Adrenal gland (tissue), 5 donors: ENCODE measurements around the gene ERBB4.

ENCODE experiments used
- POLR2A ChIP-seq, 2 donors: fragments of 450-650 bp; IDR thresholded peaks; one replicate each; pipeline ENCODE4 v1.6.1; 2017; ENCODE audit warnings: antibody characterized with exemption in 2 of 2, mild to moderate bottlenecking in 2 of 2, moderate library complexity in 1 of 2
- TF ChIP-seq, protein P1 (sequence below), 6 experiments: fragments of 450-650 bp in 4 of 6; fragments of 200-600 bp in 2 of 6; sonication (generic) in 1 of 6; IDR thresholded peaks; 1 replicate in 5 of 6; 2 replicates in 1 of 6; pipeline versions ENCODE4 v1.5.1 to v1.8.0; 2016 to 2021; ENCODE audit warnings: antibody characterized with exemption in 6 of 6, mild to moderate bottlenecking in 2 of 6, moderate library complexity in 1 of 6
- donor health status: DM: no; HTN: no; CAD: no.

GRCh38 chr2:212013626-212014025 lies 525.0 kb downstream of the ERBB4 start:
- TF ChIP-seq, protein P1, sequence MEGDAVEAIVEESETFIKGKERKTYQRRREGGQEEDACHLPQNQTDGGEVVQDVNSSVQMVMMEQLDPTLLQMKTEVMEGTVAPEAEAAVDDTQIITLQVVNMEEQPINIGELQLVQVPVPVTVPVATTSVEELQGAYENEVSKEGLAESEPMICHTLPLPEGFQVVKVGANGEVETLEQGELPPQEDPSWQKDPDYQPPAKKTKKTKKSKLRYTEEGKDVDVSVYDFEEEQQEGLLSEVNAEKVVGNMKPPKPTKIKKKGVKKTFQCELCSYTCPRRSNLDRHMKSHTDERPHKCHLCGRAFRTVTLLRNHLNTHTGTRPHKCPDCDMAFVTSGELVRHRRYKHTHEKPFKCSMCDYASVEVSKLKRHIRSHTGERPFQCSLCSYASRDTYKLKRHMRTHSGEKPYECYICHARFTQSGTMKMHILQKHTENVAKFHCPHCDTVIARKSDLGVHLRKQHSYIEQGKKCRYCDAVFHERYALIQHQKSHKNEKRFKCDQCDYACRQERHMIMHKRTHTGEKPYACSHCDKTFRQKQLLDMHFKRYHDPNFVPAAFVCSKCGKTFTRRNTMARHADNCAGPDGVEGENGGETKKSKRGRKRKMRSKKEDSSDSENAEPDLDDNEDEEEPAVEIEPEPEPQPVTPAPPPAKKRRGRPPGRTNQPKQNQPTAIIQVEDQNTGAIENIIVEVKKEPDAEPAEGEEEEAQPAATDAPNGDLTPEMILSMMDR (IDR thresholded peaks at IDR 0.05) = no peak
- no peak for TF ChIP-seq POLR2A (IDR thresholded peaks at IDR 0.05)
